Subcutaneous abdominal adipose tissue (tissue), 5 donors: ENCODE measurements around the gene FKBP1B.

Experiments
- H3K27ac ChIP-seq: one replicate; pipeline ENCODE4 v1.7.0; 2013; ENCODE audit warnings: low read depth, mild to moderate bottlenecking, inconsistent platforms, low read length, moderate library complexity
- H3K27me3 ChIP-seq, 5 donors: one replicate each; pipeline ENCODE4 v1.7.0; 2013; ENCODE audit warnings: low read length in 5 of 5, inconsistent platforms in 1 of 5; ENCODE audit not compliant: control insufficient read depth in 5 of 5, insufficient read depth in 4 of 5
- H3K36me3 ChIP-seq, 5 donors: one replicate each; pipeline ENCODE4 v1.7.0; 2013; ENCODE audit warnings: low read length in 5 of 5; ENCODE audit not compliant: control insufficient read depth in 5 of 5, insufficient read depth in 5 of 5
- H3K4me1 ChIP-seq, 5 donors: one replicate each; pipeline ENCODE4 v1.7.0; 2013; ENCODE audit warnings: low read length in 5 of 5, mild to moderate bottlenecking in 3 of 5, moderate library complexity in 1 of 5; ENCODE audit not compliant: control insufficient read depth in 5 of 5, insufficient read depth in 5 of 5
- H3K4me3 ChIP-seq, 5 donors: one replicate each; pipeline ENCODE4 v1.7.0; 2013; ENCODE audit warnings: low read length in 5 of 5, low read depth in 1 of 5
- H3K9ac ChIP-seq, 5 donors: one replicate each; pipeline ENCODE4 v1.7.0; 2013; ENCODE audit warnings: low read length in 5 of 5, mild to moderate bottlenecking in 4 of 5, moderate library complexity in 3 of 5
- H3K9me3 ChIP-seq, 5 donors: one replicate each; pipeline ENCODE4 v1.7.0; 2013; ENCODE audit warnings: low read length in 5 of 5; ENCODE audit not compliant: control insufficient read depth in 5 of 5
- donor health status: healthy.
- donor health status: healthy.
- donor health status: healthy.
- donor health status: healthy.
- donor health status: healthy.

Gene FKBP1B

GRCh38 chr2:24049485-24050021 is at the start of gene FKBP1B:
TSS of gene FKBP1B (plus strand) at chr2:24049741. CDS start at chr2:24049850, 109 bp downstream.
- peak within 1 kb of the TSS in 4 of 5 donors; percentile 13 to 76 (median 72) for H3K9ac ChIP-seq
- peaks cover 0 to 35% (median 31%) of the 10 kb centered on the region in 5 donors for H3K4me1 ChIP-seq
- no peaks in the 10 kb centered on the region for H3K27me3 ChIP-seq
- peak within 1 kb of the TSS; percentile 58 to 76 (median 70) for H3K4me3 ChIP-seq
- no peaks in the 10 kb centered on the region for H3K36me3 ChIP-seq
- H3K27ac ChIP-seq: no peak within 1 kb of the TSS
- no peaks in the 10 kb centered on the region for H3K9me3 ChIP-seq

- H3K4me3 ChIP-seq: no peak overlapping the region
- no peak overlapping the region for H3K9ac ChIP-seq
- H3K4me1 ChIP-seq: peaks cover 0 to 19% (median 15%) of the 10 kb centered on the region in 5 donors
- H3K9me3 ChIP-seq: no peaks in the 10 kb centered on the region
- peaks cover 0 to 4% (median 0%) of the 10 kb centered on the region in 5 donors for H3K36me3 ChIP-seq
- no peak overlapping the region for H3K27ac ChIP-seq
- peaks cover 18 to 27% (median 24%) of the 10 kb centered on the region in 5 donors for H3K27me3 ChIP-seq
Observed at GRCh38 chr2:24007693-24008092, 41.8 kb upstream of the FKBP1B start.

GRCh38 chr2:24008672-24009366 is 40.7 kb upstream of the FKBP1B start:
- Histone ChIP-seq H3K27me3 (peaks cover 18 to 33% (median 24%) of the 10 kb centered on the region in 5 donors), H3K27ac (no peak overlapping the region), H3K9ac (no peak overlapping the region), H3K36me3 (no peaks in the 10 kb centered on the region), H3K9me3 (no peaks in the 10 kb centered on the region), H3K4me3 (peak overlapping the region in 1 of 5 donors; percentile 13), H3K4me1 (peaks cover 0 to 19% (median 15%) of the 10 kb centered on the region in 5 donors)

- Histone ChIP-seq H3K36me3 (no peaks in the 10 kb centered on the region), H3K4me1 (peaks cover 0 to 19% (median 15%) of the 10 kb centered on the region in 5 donors), H3K9ac (peak overlapping the region in 1 of 5 donors; percentile 7), H3K4me3 (peak overlapping the region; percentile 13 to 59 (median 42)), H3K27me3 (peaks cover 18 to 33% (median 24%) of the 10 kb centered on the region in 5 donors), H3K9me3 (no peaks in the 10 kb centered on the region), H3K27ac (no peak overlapping the region)
Observed at GRCh38 chr2:24009367-24009679, 40.2 kb upstream of the FKBP1B start.

- Histone ChIP-seq H3K36me3 (no peaks in the 10 kb centered on the region), H3K4me3 (peak within 1 kb of the TSS; percentile 13 to 59 (median 42)), H3K9ac (peak within 1 kb of the TSS in 2 of 5 donors; percentile 39 to 68), H3K9me3 (no peaks in the 10 kb centered on the region), H3K27ac (no peak within 1 kb of the TSS), H3K27me3 (peaks cover 18 to 33% (median 24%) of the 10 kb centered on the region in 5 donors), H3K4me1 (peaks cover 0 to 19% (median 15%) of the 10 kb centered on the region in 5 donors)
Observed at GRCh38 chr2:24009680-24010476, 39.7 kb upstream of the FKBP1B start, which contains the start of gene MFSD2B. TSS of gene MFSD2B (plus strand) at chr2:24010085. CDS start at chr2:24010097, 12 bp downstream.

- Histone ChIP-seq H3K27ac (no peak overlapping the region), H3K4me1 (peaks cover 0 to 19% (median 15%) of the 10 kb centered on the region in 5 donors), H3K9me3 (no peaks in the 10 kb centered on the region), H3K4me3 (peak overlapping the region in 3 of 5 donors; percentile 39 to 59 (median 57)), H3K36me3 (no peaks in the 10 kb centered on the region), H3K27me3 (peaks cover 18 to 33% (median 24%) of the 10 kb centered on the region in 5 donors), H3K9ac (peak overlapping the region in 2 of 5 donors; percentile 39 to 68)
Observed at GRCh38 chr2:24010477-24011249, 38.9 kb upstream of the FKBP1B start.

GRCh38 chr2:24011250-24012104 is 38.1 kb upstream of the FKBP1B start:
- no peak overlapping the region for H3K27ac ChIP-seq
- peaks cover 0 to 19% (median 15%) of the 10 kb centered on the region in 5 donors for H3K4me1 ChIP-seq
- peaks cover 18 to 33% (median 24%) of the 10 kb centered on the region in 5 donors for H3K27me3 ChIP-seq
- no peak overlapping the region for H3K4me3 ChIP-seq
- no peaks in the 10 kb centered on the region for H3K9me3 ChIP-seq
- H3K36me3 ChIP-seq: no peaks in the 10 kb centered on the region
- H3K9ac ChIP-seq: no peak overlapping the region

- peaks cover 0 to 19% (median 15%) of the 10 kb centered on the region in 5 donors for H3K4me1 ChIP-seq
- no peak overlapping the region for H3K27ac ChIP-seq
- H3K36me3 ChIP-seq: no peaks in the 10 kb centered on the region
- H3K27me3 ChIP-seq: peaks cover 18 to 33% (median 24%) of the 10 kb centered on the region in 5 donors
- no peak overlapping the region for H3K4me3 ChIP-seq
- no peaks in the 10 kb centered on the region for H3K9me3 ChIP-seq
- H3K9ac ChIP-seq: no peak overlapping the region
Observed at GRCh38 chr2:24012521-24013188, 36.9 kb upstream of the FKBP1B start.
